Measurements from ENCODE around the gene MIDN.

The MIDN gene

DNA sequence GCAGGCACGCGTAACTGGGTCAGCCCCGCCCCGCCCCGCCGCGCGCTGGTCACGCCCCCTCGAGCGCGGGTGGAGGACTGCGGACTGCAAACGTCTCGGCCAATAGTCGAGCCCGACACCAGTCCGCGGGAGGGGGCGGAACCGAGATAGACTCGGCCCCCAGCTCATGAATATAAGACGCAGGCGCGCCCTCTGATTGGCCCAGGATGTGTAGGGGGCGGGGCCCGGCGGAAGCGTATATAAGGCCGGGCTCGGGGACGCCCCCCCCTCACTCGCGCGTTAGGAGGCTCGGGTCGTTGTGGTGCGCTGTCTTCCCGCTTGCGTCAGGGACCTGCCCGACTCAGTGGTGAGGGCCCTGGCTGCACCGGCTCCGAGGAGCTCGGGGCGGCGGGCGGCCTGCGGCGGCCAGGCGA, 20.7 kb downstream of the MIDN start, which contains the start of gene CIRBP:
Gene CIRBP, plus strand, starts transcription at position 268 of the 413 bp plus-strand sequence. CDS start 1,602 bp downstream, outside the sequence.
- DNase-seq (ENCODE audit: low read depth in 2 of 3, low spot score in 2 of 3) = peak; percentile 97 to 99 (median 99)

DNA sequence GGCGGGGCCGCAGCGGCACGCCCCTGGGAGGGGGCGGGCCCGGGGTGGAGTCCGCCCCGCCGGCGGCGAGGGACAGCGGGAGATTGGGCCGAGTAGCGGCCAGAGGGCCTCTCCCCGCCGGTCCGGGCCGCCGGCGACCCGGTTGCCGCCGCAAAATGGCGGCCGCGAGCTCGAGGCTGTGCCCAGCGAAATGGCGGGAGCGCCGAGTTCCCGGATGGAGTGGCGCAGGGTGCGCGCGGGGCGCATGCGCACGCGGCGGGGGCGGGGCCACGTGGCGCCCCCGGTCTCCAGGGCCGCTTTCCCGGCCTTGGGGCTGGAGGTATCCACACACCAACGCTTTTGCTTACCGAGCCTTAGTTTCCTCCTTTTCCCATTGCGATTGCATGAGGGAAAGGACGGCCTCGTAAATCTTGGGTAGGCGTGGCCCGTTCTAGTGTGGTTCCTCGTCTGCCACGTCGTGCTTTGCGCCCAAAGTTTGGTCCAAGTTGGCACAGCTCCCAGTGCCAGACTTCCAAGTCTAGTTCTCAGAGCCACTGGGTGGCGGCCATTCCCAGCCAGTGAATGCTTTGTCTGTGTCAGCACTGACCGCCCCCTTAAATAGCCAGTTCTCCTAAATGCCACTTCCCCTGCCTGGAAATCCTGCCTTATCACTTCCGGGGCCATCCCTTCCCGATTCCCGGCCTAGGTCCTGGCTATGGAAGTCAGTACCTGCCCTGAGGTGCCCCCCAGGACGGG, 21.3 kb downstream of the MIDN start:
- peak in 1 of 3 experiments; percentile 76 for DNase-seq (ENCODE audit: low read depth in 2 of 3, low spot score in 2 of 3)

DNA sequence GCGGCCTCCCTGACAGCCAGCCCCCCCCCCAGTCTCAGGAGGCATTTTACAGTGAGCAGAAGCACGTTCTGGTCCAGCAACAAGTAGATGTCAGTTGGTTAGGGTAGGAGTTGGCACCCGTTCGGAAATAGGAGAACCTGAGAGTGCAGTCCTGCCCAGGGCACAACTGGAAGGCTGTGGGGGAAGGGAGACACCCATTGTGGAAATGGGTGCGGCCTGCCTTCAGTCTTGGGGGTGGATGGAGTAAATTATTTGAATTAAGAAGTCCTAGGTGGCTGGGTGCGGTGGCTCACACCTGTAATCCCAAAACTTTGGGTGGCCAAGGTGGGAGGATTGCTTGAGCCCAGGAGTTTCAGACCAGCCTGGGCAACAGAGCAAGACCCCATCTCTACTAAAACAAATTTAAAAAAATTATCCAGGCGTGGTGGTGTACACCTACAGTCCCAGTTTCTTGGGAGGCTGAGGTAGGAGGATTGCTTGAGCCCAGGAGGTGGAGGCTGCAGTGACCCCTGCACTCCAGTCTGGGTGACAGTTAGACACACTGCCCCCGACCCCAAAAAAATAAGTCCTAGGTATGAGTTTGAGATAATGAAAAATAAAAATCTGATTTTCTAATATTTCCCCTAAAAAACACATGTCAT, 21.9 kb downstream of the MIDN start:
- no peak for DNase-seq (ENCODE audit: low read depth in 2 of 3, low spot score in 2 of 3)

DNA sequence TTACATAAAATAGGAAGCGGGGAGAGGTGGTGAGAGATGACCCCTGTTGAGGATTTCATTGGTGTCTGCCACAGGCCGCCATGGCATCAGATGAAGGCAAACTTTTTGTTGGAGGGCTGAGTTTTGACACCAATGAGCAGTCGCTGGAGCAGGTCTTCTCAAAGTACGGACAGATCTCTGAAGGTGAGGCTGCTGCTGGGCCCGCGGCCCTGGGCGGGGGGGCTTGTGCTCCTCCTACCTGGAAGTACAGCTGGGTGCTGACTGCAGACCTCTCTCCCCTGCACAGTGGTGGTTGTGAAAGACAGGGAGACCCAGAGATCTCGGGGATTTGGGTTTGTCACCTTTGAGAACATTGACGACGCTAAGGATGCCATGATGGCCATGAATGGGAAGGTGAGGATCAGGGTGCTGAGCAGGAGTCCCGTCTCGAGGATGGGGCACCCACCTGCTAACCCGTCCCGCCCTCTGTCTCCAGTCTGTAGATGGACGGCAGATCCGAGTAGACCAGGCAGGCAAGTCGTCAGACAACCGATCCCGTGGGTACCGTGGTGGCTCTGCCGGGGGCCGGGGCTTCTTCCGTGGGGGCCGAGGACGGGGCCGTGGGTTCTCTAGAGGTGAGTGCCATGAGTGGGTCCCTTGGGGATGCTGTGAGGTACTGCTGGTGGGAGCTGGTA, 22.6 kb downstream of the MIDN start:
- no peak for DNase-seq (ENCODE audit: low read depth in 2 of 3, low spot score in 2 of 3)

DNA sequence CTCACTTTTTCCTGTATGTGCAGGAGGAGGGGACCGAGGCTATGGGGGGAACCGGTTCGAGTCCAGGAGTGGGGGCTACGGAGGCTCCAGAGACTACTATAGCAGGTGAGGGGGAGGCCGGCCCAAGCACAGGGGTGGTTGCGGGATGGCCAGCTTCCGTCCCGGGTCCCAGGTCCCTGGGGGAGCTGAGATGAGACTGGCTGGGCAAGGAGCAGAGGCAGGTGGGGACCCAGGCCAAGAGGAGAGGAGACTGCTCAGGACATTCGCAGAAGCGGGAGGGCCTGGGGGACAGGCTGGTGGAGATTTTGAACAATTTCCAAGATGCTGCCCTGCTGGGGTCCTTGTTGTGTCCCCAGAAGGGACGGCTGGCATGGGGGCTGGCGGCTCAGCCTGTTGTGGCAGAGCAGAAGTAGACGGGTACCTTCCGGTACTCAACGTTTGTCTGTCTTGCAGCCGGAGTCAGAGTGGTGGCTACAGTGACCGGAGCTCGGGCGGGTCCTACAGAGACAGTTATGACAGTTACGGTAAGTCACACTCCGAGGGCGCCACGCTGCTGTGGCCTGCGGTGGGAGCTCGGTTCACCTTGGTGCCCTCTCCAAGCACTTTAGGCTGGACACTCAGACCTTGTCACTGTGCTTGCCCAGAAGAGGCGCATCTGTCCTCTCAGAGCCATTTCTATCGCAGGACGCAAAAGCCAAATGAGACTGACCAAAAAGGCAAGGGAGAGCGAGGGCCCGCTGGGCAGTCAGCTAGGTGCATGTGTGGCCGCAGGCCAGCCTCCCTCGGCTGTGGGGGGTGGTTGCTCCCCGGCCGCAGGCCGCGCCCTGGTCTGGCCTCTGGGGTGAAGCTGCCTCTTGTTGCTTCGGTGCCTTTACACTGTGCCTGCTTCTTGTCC, 23.4 kb downstream of the MIDN start:
- no peak for DNase-seq (ENCODE audit: low read depth in 2 of 3, low spot score in 2 of 3)

DNA sequence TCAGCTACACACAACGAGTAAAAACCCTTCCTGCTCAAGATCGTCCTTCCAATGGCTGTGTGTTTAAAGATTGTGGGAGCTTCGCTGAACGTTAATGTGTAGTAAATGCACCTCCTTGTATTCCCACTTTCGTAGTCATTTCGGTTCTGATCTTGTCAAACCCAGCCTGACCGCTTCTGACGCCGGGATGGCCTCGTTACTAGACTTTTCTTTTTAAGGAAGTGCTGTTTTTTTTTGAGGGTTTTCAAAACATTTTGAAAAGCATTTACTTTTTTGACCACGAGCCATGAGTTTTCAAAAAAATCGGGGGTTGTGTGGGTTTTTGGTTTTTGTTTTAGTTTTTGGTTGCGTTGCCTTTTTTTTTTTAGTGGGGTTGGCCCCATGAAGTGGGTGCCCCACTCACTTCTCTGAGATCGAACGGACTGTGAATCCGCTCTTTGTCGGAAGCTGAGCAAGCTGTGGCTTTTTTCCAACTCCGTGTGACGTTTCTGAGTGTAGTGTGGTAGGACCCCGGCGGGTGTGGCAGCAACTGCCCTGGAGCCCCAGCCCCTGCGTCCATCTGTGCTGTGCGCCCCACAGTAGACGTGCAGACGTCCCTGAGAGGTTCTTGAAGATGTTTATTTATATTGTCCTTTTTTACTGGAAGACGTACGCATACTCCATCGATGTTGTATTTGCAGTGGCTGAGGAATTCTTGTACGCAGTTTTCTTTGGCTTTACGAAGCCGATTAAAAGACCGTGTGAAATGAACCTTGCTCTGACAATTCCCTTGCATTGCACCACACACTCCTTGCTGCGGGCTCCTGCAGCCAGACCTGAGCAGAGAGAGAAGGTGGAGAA, 24.3 kb downstream of the MIDN start:
- no peak for DNase-seq (ENCODE audit: low read depth in 2 of 3, low spot score in 2 of 3)

DNA sequence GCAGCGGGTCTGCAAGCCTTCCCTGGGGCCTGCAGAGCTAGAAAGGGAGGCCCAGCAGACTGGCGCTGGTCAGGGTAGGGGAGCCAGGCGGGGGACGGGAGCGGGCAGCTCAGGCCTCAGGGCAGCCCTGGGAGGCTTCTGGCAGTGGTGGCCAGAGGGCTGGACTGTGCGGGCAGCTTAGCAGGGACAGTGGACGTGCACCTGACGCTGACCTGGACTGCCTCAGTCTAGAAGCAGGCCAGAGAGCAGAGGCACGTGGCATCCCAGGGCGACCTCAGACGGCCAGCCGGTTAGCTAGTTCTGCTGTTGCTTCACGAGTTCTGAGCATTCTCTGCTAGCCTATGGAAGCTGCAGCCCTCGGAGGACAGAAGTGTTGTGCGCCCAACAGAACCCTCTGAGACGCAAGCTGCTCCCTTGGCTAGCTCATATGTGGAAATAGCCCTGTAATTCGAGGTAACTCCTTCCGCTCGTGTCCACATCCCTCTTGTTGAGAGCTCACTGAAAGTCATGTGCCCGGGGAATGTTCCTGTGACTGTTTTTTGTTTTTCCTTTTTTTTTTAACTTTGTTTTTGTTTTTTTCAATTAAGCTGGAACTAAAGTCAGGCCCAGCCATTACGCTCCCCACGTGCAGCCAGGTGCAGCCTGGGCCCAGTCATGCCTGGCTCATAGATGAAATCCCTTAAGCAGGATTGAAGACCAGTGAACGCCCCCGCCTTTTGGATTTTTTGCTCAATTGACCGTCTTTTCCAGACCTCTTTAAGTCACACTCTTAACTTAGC, 25.1 kb downstream of the MIDN start:
- no peak for DNase-seq (ENCODE audit: low read depth in 2 of 3, low spot score in 2 of 3)

DNA sequence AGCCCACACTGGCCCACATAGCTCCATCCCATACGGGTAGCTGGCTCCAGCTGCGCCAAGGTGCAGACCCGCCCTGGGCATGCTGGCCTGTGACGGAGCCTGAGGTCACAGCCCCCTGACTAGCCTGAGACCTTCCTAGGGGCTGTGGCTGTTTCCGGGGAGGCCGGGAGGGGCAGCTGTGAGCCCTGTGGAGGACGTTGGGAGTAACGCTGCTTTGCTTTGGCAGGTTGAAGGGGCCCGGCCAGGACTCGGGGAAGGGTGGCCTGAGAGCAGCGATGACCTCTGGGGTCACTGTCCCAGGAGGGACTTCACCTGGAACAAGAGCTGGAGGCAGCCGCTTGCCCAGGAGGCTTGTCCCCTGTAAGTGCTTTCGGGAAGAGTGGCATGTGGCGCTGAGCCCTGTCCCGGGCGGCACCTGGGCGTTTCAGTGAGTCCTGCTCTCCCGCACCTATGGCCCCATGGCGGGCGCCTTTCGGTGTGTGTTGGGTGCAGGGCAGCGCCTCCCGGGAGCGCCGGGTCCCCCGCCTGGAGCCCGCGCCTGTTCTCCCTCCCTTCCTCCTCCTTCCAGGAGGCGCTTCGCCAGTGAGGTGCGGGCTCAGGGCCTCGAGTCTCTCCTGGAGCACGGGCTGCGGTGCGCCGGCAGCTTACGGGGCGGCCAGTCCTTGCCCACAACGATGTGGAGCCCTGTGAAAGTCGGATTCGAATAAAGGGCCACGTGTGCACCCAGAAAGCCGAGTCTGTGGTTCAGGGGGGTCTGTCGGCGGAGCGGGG, 25.9 kb downstream of the MIDN start:
- no peak for DNase-seq (ENCODE audit: low read depth in 2 of 3, low spot score in 2 of 3)

DNA sequence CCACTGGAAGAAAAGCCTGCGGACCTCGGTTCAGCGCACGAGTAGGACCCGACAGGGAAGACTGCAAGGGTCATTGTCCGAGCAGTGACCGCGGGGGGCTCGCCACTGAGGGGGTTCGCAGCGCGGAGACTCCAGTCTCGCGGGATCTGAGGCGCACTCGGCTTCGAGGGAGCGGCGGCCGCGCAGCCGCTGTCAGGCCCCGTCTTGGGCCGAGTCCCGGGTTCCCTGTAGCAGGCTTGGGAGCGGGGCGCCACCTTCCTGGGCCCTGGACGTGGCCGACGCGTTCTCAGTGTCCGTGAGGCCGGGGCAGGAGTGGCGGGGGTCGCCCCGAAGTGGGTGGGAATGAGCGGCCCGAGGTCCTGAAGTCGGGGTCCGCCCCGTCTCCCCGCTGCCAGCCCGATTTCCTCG, 26.5 kb downstream of the MIDN start:
- no peak for DNase-seq (ENCODE audit: low read depth in 2 of 3, low spot score in 2 of 3)

DNA sequence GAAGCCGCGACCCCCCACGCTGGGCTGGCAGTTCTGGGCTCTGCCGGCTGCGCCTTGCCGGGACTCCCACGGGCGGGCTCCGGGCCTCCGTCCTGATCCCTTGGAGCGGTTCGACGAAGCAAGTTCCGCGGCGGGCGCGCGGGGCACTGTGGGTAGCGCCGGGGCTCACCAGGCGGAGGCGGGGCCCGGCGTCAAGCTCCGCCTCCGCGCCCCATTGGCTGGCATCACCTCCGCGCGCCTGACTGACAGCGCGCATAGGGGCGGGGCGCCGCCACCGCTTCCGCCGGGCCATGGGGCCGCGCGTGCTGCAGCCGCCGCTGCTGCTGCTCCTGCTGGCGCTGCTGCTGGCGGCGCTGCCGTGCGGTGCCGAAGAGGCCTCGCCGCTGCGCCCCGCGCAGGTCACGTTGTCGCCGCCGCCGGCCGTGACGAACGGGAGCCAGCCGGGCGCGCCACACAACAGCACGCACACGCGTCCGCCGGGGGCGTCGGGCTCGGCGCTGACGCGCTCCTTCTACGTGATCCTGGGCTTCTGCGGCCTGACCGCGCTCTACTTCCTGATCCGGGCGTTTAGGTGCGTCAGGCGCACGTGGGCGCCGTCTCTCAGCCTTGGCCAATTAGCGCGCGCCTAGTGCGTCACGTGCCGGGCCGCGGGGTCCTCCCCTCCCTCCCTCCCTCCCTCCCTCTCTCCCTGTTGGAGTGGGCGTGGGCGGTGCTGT, 27.0 kb downstream of the MIDN start, which contains the start of gene FAM174C:
Gene FAM174C, plus strand, starts transcription at position 271 of the 716 bp plus-strand sequence. Its CDS starts 20 bp downstream, at position 291.
- peak in 2 of 3 experiments; percentile 92 to 93 for DNase-seq (ENCODE audit: low read depth in 2 of 3, low spot score in 2 of 3)

DNA sequence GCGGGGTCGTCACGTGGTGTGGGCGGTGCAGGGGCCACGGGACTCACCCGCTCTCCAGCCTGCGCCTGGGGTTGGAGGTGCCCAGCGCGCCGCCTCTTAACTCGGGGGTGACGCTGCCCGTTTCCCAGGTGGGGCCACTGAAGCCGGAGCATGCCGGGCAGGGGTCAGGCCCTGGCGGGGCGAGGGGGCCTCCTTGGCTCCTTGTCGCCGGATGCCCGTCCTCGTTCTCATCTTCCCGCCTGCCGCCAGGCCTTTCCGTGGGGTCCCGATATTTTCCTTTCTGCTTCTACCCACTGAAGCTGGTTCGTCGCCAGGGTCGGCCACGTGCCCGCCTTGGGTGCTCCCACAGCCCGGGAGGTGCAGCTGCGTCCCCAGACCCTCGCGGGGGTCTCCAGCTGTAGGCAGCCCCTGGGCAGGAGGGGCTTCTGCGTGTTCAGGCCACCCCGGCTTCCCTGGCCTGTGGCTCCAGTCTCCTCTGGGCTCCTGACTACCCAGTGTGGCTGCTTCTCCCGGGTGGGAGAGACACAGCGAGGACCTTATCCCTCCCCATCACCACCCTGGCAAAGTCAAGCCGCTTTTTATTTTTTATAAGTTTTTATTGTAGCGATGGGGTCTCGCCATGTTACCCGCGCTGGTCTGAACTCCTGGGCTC, 27.7 kb downstream of the MIDN start:
- DNase-seq (ENCODE audit: low read depth in 2 of 3, low spot score in 2 of 3) = peak in 1 of 3 experiments; percentile 83

DNA sequence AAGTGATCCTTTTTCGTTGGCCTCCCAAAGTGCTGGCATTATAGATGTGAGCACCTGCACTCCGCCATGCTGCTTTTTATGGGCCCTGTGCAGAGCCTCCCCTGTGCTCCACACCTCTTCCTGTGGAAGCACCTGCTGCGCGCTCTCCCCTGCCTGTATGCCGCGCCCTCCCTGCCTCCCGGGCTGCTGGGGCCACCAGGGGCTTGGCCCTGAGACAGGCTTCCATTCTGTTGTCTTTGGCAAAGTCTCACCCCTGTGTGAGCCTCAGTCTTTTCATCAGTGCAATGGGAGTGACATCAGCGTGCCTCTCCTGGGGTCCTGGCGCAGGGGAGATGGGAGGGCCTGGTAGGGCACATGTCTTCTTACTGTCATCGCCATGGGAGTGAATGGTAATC, 28.2 kb downstream of the MIDN start:
- no peak for DNase-seq (ENCODE audit: low read depth in 2 of 3, low spot score in 2 of 3)

DNA sequence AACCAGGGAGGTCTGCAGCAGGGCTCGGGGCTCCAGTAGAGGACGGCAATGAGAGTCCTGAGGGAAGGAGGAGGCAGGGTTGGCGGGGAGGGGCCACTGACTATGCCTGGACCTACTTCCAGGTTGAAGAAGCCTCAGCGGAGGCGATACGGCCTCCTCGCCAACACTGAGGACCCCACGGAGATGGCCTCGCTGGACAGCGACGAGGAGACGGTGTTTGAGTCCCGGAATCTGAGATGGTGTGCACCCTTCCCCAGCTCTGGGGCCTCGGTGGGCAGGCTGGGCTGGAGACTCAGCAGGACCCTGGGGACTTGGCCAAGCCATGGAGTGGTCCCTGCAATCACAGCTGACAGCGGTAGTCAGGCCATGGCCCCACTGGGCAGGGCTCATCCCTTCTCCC, 28.7 kb downstream of the MIDN start:
- DNase-seq (ENCODE audit: low read depth in 2 of 3, low spot score in 2 of 3) = no peak

DNA sequence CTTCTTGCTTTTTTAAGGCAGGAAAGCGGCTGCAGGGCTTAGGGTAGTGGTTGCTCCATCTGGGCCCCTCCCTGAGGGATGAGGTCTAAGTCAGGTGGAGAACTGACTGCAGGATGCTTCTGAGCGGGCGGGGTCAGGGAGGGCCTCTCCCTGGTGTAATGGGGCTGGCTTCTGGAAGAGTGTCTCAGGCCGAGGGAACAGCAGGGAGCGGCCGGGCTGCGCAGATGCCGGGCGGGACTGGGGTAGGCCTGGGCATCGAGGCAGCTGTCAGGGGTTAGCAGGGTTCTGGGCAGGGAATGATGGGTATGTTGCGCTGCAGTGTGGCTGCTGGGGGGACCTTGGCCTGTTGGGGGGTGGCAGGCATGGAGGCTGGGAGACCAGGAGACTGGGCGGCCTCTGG, 29.7 kb downstream of the MIDN start:
- DNase-seq (ENCODE audit: low read depth in 2 of 3, low spot score in 2 of 3) = no peak

DNA sequence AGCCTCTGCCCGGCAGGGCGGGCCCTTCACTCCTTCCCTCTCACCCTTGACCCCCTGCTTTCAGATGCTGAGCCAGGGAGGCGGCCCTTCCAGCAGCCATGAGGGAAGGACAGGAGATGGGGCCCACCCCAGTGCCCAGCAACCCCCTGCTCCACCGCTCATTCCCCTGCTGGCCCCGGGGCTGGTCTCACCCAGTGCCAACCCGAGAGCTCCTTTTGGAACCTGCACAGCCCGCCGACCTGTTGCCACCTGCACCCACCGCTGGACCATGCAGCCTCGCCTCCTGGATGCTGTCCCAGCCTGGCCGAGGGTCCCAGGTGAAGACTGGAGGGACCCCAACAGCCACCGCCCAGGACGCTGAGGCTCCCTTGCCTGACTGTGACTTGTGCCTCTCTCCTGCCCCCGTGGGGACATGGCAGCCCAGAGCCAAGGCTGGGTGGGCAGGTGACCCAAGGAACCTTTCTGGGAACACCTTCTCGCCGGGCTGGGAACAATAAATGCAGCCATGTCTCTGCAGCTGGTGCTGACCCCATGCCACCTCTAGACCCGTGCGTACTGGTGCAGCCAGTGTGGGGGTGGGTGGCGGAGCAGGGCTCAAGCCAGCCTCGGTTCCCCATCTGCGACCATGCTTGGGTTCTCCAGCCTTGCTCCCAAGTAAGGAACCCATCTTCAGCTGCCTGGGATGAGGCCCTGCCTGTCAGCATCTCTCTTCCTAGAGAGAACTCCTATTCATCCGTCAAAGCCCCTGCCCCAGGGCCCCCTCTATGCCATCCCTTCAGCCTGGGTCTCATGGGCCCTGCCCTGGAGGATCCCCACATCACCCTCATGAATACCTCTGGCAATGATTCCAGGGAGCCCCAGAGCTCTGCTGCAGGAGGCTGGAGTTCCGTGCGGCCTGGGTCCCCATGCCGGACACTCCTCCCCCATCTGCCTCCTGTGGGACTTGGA, 30.6 kb downstream of the MIDN start:
- no peak for DNase-seq (ENCODE audit: low read depth in 2 of 3, low spot score in 2 of 3)

DNA sequence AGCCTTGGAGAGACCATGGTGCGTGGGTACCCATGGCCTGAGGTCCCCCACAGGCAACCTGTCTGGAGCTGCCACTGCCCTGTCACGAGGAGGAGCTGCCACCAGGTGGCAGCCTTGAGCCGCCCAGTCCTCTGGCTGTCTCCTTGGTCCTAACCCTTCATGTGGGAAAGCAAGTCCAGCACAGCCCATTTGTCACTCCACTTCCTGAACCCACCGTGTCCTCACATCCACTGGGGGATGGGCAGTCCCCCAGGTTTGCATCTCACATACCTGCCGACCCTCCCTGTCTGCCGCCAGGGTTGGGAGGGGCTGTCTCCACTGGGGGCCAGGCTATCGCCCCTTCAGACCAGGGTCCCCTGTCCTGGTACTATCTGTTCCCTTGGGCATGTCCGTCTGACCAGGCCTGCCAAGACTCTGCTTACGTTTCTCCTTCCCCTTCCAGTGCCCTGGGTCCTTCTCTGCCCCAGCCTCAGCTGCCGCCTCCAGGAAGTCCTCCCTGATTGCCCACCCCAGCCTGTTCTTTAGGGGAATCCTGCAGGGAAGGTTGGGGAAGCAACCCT, 31.5 kb downstream of the MIDN start:
- peak in 1 of 3 experiments; percentile 58 for DNase-seq (ENCODE audit: low read depth in 2 of 3, low spot score in 2 of 3)
